Thyroid gland (tissue), 4 donors: Measurements from ENCODE around the gene FEN1.

Source experiments
- POLR2A ChIP-seq, 2 donors: fragments of 450-650 bp; IDR thresholded peaks; one replicate each; pipeline ENCODE4 v1.6.1; 2017; ENCODE audit warnings: antibody characterized with exemption in 2 of 2, mild to moderate bottlenecking in 2 of 2, moderate library complexity in 1 of 2
- TF ChIP-seq, protein P1 (sequence below), 6 experiments: fragments of 200-600 bp in 3 of 6; fragments of 450-650 bp in 3 of 6; sonication (generic) in 3 of 6; IDR thresholded peaks; one replicate each; pipeline ENCODE4 v1.5.1; 2016 to 2019; ENCODE audit warnings: antibody characterized with exemption in 6 of 6, mild to moderate bottlenecking in 2 of 6, inconsistent platforms in 1 of 6, moderate library complexity in 1 of 6

DNA sequence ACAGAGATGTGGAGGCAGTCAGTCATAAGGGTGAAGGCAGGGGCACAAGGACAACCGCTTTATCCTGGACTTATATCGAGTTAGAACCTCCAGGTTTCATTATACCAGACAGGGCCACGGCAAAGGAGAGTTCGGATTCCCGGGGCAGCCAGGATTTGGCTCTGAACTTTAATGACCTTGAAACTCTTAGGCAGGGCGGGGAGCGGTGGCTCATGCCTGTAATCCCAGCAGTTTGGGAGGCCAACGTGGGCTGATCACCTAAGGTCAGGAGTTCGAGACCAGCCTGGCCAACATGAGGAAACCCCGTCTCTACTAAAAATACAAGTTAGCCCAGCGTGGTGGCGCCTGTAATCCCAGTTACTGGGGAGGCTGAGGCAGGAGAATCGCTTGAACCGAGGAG is 41.3 kb upstream of the FEN1 start:
- TF ChIP-seq, protein P1, sequence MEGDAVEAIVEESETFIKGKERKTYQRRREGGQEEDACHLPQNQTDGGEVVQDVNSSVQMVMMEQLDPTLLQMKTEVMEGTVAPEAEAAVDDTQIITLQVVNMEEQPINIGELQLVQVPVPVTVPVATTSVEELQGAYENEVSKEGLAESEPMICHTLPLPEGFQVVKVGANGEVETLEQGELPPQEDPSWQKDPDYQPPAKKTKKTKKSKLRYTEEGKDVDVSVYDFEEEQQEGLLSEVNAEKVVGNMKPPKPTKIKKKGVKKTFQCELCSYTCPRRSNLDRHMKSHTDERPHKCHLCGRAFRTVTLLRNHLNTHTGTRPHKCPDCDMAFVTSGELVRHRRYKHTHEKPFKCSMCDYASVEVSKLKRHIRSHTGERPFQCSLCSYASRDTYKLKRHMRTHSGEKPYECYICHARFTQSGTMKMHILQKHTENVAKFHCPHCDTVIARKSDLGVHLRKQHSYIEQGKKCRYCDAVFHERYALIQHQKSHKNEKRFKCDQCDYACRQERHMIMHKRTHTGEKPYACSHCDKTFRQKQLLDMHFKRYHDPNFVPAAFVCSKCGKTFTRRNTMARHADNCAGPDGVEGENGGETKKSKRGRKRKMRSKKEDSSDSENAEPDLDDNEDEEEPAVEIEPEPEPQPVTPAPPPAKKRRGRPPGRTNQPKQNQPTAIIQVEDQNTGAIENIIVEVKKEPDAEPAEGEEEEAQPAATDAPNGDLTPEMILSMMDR (IDR thresholded peaks at IDR 0.05) = no peak
- TF ChIP-seq POLR2A (IDR thresholded peaks at IDR 0.05) = no peak
